Measurements from ENCODE around the gene VEGFD.
"Not testable (repeated sequence)": the region's sequence is repeated elsewhere in the genome, so short reads cannot be mapped to it uniquely, and the experiment has no call there.

VEGFD gene

DNA sequence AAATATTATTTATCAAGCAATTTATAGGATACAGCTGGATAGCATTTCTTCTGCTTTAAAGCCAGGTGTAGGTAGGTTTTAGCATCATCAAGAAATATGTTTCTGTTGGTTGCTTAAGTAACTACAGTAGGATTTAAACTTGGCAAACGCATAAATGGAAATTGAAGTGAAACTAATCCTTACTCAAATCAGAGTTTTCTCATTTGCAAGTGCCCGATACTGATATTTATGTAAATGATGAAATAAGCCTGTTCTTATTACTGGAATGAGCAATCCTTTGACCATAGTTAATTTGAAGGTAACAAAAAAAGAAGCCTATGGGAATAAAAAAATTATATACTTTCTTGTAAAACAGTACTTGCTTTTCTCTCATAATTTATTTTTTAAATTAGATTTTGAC lies 25.7 kb downstream of the VEGFD start:
- peak; percentile 3 for DNase-seq (ENCODE audit: low spot score)

DNA sequence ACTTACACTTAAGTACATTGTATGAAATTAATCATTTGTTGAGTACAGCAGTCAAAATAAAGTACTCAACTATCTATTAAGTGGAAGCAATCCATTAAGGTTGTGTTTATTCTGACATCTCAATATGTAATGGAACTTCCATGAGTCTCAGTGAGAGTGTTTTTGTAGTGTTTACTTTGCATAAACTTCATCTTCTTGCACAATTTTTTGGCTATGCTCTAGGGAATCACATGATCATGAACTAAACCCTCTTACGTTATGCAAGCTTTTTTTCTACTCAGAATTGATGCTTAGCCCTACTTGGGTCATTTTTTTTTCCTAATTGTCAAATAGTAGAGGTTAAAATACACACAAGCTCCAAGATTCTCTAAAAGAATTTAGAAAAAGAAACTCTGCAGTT lies 27.8 kb downstream of the VEGFD start:
- no peak for DNase-seq (ENCODE audit: low spot score)

DNA sequence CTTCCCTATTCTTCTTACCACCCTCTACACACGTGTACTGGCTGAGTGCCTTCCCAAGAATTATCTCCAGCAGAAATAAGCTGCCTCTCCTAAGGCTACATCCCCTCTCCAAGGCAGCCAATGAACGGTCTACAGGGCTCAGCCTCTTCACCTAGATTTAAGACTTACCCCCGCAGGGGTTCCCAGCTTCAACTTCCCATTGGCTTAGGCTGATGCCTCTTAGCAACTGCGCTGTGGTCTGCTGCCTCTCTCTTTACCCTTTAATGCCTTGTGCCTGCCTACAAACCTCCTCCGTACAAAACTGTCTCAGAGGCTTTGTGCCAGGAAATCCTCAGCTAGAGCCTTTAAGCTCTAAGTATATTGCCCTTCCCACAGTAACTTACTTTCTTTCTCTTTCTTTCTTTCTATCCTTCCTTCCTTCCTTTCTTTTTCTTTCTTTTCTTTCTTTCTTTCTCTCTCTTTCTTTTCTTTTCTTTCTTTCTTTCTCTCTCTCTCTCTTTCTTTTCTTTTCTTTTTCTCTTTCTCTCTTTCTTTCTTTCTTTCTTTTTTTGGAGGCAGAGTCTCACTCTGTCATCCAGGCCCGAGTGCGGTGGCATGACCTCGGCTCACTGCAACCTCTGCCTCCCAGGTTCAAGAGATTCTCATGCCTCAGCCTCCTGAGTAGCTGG lies 33.8 kb downstream of the VEGFD start:
- peak; percentile 2 for DNase-seq (ENCODE audit: low spot score)

DNA sequence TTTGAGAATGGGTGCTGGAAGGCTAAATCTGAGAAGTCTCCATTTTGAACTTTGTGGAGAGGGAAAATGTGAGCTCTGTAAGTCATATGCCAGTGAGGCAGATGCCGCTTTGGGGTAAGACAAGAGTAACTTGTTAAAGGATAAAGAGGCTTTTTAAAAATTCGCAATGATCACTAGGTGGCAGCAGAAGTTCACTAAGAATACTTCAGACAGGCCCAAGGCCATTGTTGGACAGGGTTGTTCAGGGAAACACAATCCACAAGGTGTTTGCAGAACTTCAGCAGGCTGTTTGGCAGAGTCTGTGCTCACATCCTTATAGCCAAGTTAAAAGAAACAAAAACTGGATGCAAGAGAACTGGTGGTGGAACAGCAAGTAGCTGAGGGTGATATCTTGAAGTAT lies 35.2 kb downstream of the VEGFD start:
- DNase-seq (ENCODE audit: low spot score) = peak; percentile 24

DNA sequence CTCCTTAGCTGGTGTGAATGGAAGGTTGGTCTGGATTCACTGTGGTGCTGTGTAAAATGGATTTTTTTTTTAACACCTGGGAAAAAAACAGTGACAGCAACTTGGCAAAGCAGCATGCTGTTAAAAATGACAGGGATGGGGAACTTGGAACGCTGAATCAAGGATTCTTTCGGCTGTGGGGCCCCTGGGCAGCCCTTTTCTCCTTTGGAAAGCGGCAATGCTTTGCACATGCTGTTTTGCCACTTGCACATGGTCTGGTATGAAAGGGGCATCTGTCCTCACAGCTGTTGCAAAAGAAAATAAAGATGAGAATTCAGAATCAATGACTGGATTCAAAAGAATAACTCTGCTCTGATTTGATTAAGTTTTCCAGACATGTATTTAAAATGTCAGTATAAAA lies 38.2 kb downstream of the VEGFD start:
- DNase-seq (ENCODE audit: low spot score) = no peak

DNA sequence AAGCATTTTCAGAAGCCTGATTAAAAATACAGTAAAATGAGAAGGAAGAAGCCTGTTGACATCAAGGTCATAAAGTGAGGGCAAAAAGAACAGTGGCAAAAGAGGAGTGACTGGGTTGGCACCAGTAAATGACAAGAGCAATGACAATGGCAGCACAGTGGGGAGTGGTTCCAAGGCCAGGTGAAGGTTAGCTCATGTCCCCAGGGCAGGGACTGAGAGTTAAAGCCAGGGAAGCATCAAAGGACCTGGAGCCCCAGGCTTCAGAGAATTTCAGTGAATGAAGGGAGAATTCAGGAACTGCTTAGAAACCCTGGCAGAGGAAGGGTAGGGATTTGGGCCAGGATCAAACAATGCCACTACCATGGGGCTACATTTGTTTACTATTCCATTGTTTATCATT lies 40.1 kb downstream of the VEGFD start:
- no peak for DNase-seq (ENCODE audit: low spot score)

DNA sequence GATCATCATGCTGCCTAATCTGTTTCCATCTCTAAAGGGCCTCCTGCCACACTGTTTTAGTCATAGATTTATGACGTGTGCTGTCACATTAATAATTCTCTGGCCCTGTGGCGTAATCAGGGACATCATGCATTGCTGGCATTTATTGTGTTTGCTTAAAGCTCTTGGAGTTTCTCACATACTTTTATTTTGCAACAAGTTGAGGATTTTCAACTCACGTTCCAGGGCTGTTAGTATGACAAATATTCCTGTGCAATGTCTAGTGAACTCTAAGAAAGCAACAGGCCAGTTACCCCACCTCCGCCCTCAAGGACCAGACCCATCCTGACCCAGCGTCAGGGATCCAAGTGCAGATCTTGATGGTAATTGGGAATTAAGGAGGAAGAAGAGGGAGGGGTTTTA lies 41.1 kb downstream of the VEGFD start:
- no peak for DNase-seq (ENCODE audit: low spot score)

DNA sequence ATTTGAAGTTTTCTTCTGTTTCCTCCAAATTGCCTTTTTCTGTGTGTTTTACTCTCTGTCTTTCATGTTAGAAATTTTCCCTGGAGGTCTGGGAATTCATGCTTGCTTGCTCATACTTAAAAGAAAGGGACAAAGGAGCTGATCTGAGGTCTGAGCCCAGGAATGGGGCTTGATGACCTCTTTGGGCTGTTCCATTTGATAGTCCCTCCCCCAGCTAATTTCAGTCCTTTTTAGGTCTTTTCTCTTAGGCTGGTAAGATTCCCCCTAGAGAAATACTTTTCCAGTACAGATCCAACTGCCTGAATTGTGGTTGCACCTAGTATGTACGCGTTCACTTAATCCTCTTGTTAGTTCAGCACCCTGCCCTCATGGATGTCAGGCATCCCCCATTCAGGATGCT lies 43.3 kb downstream of the VEGFD start:
- DNase-seq (ENCODE audit: low spot score) = no peak

DNA sequence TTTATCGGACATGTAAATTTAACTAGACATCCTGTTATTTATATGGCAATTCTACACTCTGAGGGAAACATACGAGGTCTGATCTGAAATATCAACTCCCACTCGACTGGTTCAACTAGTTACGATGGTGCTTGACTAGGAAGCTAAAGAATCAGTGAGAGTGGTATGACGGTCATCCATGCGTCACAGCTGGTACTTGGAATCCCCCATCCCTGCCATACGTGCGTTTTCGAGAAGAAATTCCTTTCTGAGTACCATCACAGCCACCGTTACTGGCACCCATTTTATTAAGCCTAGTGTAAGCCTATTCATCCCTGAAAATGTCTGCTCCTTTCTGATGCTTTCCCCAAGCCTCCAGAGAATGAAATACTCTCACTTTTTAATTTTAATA lies 48.2 kb downstream of the VEGFD start:
- peak; percentile 9 for DNase-seq (ENCODE audit: low spot score)

DNA sequence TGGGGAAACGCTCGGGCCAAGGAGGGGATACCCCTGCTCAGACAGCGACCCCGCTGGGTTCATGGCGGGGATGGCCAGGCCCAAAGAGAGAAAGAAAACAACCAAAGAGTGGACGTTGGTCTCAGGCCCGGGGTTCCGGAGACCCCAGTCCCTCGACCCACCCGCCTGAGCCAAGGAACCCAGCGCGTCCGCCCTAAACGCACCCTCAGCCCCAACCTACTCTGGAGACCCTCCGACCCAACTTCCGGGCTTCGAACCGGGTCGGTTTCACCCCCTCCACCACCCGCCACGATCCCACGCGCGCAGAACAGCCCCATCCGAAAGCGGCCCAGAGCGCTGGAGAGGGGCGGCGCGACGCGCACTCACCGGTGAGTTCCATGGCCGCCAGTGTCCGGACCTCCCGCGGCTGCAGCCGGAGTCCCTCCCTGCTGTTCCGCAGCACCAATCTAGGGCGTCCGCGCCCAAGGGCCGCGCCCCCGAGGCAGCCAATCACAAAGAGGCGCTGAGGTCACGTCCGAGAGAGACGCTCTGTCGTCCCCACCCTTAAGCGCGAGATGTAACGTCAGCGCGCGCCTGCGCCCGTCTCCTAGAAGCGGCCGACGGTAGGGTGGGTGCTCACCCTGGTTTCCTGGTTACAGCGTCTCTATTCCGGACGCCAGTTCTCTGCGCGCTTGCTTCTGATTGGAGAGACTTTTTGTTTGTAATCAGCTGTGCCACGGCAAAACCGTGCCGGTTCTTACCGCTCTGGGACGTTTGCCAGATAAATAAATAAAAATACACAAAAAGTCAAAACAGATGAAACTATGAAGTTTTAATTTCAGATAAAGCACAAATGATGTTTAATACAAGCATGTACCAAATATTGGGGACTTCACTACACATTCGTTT lies 48.8 kb downstream of the VEGFD start, which contains the start of gene PIGA:
TSS of gene PIGA (minus strand) at position 389 of the 888 bp plus-strand sequence. CDS start 3,593 bp downstream, outside the sequence.
- DNase-seq (ENCODE audit: low spot score) = peak; percentile 94

DNA sequence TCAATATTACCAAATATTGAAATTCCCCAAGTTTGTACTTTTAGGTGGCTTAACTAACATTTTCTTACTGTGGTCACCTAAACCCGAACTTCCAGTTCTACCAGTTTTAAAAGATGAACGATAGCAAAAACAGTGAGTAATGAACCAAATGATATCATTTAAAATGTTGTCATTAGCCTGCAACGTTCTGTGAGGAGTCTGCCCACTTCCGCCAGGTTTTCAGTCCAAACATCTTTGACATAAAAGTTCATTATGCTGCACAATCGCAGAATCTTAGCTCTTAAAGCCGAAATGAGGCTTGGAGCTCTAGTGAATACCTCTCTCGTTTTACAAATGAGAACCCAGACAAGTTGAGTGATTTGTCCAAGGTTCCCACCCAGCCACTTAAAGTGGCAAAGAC lies 49.7 kb downstream of the VEGFD start:
- DNase-seq (ENCODE audit: low spot score) = peak; percentile 1

DNA sequence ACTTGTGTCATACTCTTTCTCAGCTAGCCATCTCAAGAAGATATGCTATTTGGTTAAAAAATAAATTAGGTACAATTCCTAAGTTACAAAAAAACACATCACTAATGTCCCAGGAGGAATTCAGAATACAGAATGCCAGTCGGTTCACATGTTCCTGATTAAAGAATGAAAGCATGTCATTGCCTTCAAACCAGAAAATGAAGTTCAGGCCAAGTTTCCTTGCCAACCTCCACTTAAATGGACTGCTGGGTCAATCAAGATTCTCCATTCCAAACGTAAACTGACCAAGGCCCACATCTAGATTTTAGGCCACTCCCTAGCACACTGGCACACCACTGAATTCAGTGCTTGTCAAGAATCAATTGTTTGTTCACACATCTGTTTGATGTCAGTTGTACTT lies 55.4 kb downstream of the VEGFD start:
- no peak for DNase-seq (ENCODE audit: low spot score)

DNA sequence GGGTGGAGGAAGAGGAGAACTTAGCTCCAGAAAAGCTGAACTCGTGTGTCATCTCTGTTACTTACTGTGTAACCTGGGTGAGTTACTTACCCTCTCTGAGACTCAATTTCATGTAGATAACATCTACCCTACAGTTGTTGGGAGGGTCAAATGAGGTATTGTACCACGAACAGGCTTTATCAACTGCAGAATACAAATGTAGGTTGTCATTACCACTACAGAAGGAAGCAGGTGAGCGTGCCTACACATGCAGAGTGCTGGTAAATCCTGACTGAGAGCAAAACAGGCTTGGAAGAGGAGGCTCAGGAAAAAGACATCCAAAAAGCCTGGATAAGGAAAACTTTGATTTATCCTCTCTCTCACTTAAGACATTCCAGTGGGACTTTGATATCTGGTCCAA lies 56.1 kb downstream of the VEGFD start:
- no peak for DNase-seq (ENCODE audit: low spot score)

DNA sequence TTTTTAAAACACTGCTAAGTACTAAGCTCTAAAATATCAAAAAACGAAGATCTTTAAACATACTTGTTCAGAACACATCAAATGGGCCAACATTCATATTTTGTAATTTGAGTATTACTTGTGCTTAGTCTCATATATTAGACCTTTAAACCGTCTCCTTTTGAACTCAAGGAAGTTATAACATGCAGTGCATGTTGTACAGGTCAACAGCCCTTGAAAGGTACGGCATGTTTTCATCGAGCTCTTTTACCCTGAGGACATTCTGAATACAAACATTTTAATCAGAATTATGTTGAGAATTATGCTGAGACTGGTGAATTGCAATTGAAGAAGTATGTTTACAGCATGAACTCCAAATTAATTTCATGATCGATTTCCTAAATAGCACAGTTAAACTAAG lies 61.7 kb downstream of the VEGFD start:
- DNase-seq (ENCODE audit: low spot score) = no peak

DNA sequence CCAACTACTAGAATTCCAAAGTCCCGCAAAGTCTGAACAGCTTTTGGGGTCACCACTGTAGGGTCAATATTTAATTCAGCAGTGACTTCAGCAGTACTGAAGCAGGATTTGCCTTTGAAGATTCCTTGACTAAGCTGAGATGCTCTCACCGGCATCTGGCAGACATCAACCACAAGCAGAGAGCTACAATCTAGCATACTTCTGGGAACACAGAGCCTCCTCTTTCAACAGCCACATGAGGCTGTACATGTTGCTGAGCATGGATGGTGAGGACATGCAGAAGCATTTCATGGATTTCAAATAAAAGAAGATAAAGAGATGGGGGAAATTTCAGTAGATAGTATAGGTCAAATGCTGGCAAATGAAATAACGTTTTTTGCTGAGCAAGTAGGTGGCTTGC lies 62.1 kb downstream of the VEGFD start:
- no peak for DNase-seq (ENCODE audit: low spot score)

DNA sequence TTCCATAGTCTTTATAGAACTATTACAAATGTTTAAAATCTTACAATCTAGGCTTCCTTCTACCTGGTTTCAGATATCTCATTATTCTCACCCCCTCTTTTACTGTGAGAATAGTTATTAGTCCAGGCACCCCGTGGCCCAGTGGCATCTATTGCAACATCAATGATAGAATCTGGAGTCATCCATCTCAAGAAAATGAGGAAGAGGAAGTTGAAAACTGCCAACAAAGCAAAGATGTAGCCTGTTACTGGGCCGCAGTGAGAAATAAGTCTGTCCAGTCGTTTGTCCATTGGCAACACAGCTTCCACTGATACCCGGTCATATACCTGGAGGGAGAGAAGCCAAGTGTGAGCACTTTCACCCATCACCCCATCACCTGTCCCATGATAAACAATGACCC lies 62.8 kb downstream of the VEGFD start:
- DNase-seq (ENCODE audit: low spot score) = no peak

DNA sequence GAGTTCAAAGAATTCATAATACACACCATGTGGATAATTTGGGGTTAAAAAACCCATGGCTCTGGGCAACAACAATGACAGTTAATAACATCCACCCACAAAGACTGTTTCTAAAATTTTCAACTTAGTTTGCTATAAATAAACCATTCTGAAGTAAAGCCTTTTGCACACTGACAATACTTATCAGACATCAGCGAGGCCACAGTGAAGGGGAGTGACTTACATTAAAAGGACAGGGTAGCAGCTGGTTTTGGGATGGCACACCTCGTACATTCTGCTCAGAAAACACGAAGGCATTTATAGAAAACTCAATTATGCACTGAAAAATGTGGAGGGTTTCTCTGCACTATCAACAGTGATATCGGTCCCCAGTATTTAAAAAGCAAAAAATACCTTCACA lies 63.9 kb downstream of the VEGFD start:
- no peak for DNase-seq (ENCODE audit: low spot score)

DNA sequence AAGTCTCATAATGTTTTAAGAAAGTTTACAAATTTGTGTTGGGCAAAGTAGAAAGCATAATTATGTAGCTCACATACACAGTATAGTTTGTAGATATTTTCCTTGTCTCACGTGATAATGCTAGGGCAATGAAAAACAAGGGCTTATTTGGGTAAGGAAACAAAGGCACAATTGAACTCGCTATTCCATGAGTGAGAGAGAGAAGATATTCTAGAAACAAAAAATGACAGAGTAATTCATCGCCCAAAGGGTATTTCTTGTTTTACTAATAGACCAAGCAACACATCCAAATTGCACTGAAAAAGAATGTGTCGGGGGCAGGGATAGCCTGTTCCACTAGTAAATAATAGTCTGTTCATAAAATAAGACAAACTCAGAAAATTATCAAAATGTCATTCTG lies 65.1 kb downstream of the VEGFD start:
- no peak for DNase-seq (ENCODE audit: low spot score)

DNA sequence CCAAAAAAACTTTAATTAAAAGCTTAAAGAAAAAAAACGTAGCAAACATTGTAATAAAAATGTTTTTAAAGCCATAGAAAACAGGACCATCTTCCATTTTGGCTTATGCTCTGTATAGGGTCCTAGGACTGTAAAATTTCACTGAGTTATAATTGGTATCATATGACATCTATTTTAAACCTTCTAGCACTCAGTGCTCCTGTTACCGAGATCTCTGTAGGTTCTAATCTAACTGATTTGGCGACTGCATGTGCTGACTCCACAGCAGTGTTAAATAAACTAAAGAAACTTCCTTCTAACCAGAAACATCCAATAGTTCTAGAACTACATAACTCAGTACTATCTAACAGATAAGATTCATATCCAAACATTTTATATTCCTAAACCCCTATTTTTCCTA lies 68.7 kb downstream of the VEGFD start, which contains the start of gene ASB11:
TSS of gene ASB11 (minus strand) at position 132 of the 400 bp plus-strand sequence. CDS start at position 97, 35 bp downstream.
- no peak for DNase-seq (ENCODE audit: low spot score)

DNA sequence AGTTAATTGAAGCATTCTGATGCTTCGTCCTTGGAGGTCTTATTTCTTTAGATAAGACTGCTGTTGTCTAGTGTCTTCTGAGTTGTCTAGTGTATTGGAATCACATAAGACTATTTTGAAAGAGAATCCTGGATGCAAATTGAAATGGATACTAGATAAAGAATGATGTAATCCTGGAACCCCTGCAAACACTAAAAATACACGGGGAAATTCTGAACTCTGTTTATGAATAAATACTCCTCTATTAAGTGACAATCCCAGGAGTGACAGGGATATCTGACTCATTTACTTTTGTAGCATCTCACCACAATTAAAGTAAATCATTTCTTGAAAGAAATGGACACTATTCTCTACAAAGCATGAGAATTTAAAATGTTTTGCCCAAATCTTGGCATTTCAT lies 69.7 kb downstream of the VEGFD start:
- no peak for DNase-seq (ENCODE audit: low spot score)

DNA sequence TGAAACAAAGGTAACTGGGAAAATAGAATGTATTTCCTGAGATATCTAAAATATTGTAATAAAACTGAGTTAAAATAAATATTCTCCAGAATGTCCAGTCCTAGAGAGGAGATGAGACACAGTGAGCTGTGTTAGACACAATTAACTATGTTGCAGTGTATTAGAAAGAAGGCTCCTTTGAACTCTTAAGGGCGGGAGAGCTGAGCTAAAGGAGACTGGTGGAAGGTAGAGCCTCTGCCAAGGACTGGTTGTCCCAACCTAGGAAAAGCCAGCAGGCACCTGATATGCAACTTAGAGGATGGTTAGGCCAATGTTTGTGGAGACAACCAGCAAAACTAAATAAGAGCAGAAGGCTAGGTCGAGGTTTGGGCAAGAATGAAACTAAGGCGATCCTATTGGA lies 73.1 kb downstream of the VEGFD start:
- DNase-seq (ENCODE audit: low spot score) = no peak

DNA sequence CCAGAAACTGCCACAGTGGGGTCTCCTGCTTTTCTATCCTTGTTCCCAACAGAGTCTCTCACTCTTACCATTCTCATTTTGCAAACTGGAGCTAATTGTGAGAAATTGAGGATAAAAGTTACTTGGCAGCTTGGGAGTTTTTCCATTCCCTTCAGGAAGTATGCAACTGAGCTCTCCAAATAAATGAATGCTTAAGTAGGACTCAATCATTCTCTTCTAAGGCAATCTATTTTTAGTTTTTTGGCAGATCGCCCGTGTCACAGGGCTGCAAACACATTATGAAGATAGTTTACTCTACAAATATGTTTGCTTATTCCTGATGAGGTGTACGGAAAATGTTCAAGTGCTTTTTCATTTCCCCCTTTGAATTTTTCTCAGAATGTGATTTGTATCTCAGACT lies 74.1 kb downstream of the VEGFD start:
- DNase-seq (ENCODE audit: low spot score) = no peak

DNA sequence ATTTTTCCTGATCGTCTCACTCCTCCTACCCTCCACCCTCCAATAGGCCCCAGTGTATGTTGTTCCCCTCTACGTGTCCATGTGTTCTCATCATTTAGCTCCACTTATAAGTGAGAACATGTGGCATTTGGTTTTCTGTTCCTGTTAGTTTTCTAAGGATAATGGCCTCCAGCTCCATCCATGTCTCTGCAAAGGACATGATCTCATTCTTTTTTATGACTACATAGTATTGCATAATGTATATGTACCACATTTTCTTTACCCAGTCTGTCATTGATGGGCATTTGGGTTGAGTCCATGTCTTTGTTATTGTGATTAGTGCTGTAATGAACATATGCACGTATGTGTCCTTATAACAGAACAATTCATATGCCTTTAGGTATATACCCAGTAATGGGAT lies 78.3 kb downstream of the VEGFD start:
- not testable (repeated sequence) for DNase-seq (ENCODE audit: low spot score)

All from germinal center (tissue), 1 donor.